TTC549 (cell line): ENCODE results near the gene SNCA.

Source experiments
- FAIRE-seq: peaks from 2 replicates; lab custom pipeline; 2012; peaks lifted over from hg19 to GRCh38; lab: Jason Lieb, UNC

The SNCA gene

DNA sequence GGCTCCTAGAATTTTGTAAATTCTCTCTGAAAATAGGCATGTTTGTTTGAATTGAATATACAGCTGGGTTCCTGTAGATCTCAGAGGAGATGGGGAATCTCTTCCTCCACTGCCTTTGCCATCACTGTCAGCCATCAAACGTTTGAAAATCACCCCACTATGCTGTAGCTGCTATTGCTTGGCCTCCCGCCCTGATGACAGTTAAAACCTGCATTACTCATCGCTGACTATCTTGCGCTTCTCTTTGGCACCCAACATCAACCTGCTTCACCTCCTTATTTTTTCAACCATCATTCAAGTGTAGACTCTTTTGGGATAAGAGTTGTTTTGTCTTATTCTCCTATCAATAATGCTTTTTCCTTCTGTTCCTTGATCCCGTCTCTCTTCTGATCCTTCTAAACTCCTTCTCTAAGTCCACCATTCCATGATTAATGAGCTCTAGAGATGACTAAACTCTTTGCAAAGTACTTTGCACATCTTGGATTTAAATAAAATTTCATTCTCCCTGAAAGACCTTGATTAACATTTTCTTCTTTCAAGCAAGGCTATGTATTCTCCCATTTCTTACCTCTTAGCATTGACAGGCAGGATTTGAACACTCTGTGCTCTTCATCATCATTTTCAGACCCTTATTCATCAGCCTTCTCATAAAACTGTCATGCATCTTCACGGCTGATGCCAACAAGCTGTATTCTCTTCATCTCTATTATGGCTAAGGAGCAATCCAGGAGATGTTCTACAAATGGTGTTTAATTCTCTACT lies 133.0 kb downstream of the SNCA start:
- FAIRE-seq = no peak

DNA sequence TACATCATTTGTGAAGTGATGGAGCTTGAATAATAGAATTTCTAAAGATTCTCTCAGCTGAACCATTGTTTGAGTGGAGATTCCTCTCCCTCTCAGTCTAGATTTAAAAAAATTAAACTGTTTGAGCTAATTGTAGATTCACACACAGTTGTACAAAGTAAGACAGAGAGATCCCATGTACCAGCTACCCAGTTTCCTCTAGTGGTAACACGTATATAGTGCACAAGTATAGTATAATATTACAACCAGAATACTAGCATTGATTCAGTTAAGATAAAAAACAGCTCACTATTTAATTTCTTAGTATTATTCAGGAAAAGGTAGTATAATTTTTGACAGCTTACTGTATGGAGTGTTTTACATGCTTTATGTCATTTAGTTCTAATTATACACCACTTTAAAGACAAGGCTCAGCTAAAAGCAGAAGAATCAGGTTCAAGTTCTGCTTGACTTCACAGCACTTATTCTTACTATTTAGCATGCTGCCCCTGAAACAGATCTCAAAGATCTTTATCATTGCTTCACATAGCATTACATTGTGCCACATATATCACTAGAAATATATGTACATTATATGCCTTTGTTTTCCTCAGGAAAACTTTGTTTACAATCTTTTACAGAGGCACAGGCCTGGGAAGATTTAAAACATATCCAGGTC lies 136.1 kb downstream of the SNCA start:
- no peak for FAIRE-seq

DNA sequence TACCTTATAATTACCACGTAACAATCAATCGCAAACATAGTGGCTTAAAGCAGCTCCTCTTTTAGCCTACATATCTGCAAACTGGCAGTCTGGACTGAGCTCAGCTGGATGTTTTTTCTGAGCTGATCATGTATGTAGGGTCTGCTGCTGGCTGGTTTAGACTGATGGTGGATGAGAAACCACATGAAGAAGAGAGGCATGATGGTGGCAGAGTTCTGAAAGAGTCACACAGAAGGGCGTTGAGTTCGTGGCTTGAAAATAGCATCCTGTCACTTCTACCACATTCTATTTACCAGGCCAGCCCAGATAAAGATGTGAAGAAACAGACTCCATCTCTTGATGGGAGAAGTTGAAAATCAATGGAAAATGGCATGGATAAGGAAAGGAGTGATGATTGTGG lies 151.3 kb downstream of the SNCA start:
- FAIRE-seq = no peak

DNA sequence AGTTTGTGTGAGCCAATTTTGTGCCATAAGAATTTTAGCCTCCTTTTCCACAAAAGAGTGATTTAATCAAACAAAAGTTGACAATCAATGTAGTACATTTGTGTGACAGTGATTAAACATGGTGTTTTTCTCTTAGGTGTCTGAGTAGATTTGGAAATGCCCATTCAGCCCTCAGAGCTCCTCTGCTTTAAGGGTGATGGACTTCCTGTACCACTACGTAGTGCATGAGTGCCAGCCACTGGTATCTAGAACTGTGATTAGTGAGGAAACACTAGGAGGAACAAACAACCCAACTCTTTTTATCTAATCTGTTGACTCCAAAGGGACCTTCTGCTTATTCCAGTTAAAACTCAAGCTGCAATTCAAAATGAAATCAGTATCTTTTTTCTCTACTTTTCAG lies 151.7 kb downstream of the SNCA start:
- no peak for FAIRE-seq

DNA sequence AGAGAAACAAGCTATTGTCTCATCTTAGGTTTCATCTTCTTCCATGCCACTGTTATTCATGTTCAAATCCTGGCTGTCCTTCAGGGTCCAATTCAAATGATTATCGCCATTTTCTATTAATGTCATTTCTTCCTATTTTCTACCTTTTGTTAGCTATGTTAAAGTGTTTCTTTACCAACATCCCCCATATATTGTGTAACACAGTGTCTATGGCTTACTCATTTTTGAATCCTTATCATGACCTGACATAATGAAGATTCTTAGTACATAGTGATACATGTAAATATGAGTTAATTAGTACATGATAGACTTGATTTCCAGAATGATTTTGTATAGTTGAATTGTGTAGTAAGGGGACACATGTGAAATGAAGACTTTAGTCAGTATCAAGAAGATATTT lies 152.4 kb downstream of the SNCA start:
- no peak for FAIRE-seq

DNA sequence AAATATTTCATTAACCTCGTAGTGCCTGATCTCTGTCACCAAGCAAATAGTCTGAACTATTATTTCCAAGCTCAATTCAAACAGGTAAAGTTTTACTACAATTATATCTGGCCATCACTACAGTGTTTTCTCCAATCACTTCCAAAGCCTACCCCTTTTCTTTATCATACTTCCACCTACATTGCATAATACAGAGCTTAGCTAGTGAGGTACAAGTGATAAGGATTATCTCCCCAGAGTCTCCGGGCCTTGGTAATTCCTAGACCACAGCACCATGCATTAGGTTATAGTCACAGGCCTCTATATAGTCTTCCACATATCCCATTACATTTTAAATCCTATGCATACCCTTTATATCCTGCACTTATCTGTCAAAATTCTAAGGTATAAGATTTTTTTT lies 154.2 kb downstream of the SNCA start:
- FAIRE-seq = no peak

DNA sequence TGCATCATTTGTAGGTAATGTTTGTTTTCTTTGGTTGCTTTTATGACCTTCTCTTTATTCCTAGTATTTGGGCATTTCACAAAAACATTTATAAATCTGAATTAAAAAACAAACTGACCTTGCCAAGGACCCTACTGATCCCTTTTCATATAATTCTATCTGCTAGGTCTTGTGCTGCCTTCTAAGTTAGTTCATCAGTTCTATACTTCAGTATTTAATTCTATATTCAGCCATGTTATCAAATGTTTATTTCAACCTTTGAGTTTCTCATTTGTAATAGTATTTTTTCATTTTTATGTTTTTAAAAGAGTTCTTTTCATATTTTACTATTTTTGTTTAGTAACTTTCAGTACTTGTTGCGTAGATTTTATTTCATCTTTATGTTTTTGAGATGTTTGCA lies 155.3 kb downstream of the SNCA start:
- FAIRE-seq = no peak

DNA sequence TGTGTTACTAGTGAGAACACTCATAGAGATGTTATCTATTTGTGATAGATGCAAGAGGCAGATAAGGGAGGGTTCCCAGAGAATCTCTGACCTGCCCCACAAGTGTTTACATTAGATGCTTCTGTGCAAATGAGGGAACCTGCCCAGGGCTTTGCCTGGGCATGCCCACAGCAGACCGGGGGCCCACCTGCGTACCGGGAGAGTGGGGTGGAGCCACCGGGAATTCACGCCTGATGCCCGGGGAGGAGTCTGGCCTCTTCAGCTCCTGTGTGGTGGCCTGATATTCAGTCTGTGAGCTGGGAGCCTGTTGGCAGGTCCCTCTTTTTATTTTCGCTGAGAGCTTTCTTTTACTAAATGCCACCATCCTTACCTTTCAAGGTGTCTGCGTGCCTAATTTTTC lies 155.7 kb downstream of the SNCA start:
- no peak for FAIRE-seq

DNA sequence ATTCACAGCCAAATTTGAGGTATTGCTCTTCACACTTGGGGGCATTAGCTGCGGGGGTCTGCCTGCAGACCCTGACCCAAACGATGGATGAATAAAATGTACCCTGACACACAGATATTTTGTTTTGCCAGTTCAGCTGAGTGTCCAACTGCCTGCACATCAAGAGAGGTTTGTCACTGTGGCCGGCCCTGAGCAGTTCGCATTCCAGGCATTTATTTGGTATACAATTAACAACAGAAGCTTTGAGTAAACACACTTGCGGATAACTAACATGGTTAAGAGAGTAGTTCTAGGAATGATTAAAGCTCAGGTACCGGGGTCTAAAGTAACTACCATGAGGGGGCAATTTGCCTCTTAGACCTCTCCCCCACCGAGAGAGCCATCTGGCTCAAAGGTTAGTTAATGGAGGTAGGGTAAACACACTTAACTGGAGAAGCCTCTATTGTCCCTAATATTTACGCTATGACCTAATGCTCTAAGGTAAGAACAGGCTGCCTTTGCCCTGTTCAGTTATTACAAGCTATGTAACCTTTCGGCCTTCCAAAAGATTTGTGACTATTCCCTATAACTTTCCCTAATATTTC lies 162.0 kb downstream of the SNCA start:
- FAIRE-seq = no peak
